Adrenal gland (tissue), 5 donors: Measurements from ENCODE around the gene AUTS2.

Experiments used
- POLR2A ChIP-seq, 2 donors: fragments of 450-650 bp; IDR thresholded peaks; one replicate each; pipeline ENCODE4 v1.6.1; 2017; ENCODE audit warnings: antibody characterized with exemption in 2 of 2, mild to moderate bottlenecking in 2 of 2, moderate library complexity in 1 of 2
- TF ChIP-seq, protein P1 (sequence below), 6 experiments: fragments of 450-650 bp in 4 of 6; fragments of 200-600 bp in 2 of 6; sonication (generic) in 1 of 6; IDR thresholded peaks; 1 replicate in 5 of 6; 2 replicates in 1 of 6; pipeline versions ENCODE4 v1.5.1 to v1.8.0; 2016 to 2021; ENCODE audit warnings: antibody characterized with exemption in 6 of 6, mild to moderate bottlenecking in 2 of 6, moderate library complexity in 1 of 6
- donor health status: DM: no; HTN: no; CAD: no.

- TF ChIP-seq, protein P1, sequence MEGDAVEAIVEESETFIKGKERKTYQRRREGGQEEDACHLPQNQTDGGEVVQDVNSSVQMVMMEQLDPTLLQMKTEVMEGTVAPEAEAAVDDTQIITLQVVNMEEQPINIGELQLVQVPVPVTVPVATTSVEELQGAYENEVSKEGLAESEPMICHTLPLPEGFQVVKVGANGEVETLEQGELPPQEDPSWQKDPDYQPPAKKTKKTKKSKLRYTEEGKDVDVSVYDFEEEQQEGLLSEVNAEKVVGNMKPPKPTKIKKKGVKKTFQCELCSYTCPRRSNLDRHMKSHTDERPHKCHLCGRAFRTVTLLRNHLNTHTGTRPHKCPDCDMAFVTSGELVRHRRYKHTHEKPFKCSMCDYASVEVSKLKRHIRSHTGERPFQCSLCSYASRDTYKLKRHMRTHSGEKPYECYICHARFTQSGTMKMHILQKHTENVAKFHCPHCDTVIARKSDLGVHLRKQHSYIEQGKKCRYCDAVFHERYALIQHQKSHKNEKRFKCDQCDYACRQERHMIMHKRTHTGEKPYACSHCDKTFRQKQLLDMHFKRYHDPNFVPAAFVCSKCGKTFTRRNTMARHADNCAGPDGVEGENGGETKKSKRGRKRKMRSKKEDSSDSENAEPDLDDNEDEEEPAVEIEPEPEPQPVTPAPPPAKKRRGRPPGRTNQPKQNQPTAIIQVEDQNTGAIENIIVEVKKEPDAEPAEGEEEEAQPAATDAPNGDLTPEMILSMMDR (IDR thresholded peaks at IDR 0.05), result no peak
- no peak for TF ChIP-seq POLR2A (IDR thresholded peaks at IDR 0.05)
Observed at GRCh38 chr7:69957661-69958060, 359.4 kb downstream of the AUTS2 start.
